HG02884 (cell line): Measurements from ENCODE around the gene NFIL3.

Source experiments
- ATAC-seq: cut with Tn5 transposase; IDR thresholded peaks from one replicate; pipeline ENCODE4 v1.9.1; 2021; ENCODE audit warnings: mild to moderate bottlenecking, moderate library complexity; ENCODE audit not compliant: unreplicated experiment

The NFIL3 gene

DNA sequence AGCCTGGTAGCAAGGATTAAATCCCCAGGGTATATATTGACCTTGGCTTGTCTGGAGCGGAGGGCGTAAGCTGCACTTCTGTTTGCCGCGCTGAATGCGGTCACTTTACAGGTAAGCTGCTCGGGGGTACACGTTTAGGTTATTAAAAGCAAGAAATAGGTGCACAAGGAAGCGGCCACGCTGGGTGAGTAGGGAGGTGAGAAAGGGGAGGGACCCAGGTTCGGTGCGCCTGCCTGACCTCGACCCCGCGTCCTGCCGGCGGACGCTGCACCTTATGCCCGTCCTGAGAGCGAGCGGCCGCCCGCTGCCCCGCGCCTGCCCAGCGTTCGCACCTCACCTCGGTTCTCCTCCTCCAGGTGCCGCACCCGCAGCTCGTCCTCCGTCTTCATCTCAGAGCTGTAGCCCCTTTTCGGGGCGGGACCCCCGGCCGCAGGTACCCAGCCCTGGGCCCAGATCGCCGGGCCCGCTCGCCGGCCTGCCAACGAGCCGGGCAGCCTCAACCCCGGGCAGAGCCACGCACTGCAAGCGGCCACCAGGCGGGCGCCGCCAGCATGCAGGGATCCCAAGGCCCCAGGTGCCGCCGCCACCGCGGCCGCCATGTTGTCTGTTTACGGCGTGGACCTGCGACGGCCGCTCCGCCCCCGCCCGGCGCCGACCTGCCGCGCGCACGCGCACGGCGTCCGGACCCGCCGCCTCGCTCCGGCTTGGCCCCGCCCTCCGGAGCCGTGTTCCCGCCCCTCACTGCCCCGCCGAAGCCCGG lies 62.2 kb downstream of the NFIL3 start, which contains the start of gene AUH:
Gene AUH, minus strand, starts transcription at position 628 of the 760 bp plus-strand sequence. Its CDS starts 29 bp downstream, at position 599.
- ATAC-seq: peak; percentile 76

DNA sequence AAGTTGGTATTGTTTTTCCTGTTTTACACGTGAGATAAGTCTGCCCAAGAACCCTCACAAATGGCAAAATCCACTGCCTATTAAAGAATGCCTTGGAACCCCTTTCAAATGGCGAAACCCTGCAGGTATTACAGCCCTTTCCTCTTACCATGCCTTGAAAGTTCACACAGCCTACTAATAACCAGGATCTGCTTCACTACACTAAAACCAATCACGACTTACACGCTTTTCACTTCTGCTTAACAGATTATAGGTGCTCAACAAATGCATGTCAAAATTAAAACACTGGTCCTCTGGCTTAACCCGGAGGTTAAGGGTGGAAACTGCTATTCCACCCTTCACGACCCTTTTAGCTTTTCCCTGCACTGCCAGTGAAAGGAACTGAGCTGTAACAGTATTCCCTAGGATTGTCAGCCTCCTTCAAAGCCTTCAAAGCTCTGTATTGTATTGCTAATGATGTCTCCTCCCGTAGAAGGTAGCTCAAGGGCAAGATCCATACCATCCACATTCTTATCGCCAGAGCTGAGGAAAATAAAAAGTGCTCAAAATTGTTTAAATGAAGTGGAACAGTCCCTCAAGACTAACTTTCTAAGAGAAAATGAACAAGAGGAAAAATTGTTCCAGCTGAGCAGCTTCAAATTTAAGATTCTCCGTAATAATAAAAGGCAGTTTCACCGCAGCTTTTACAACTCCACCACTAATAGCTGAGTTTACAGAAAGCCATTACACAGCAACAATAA lies 62.9 kb downstream of the NFIL3 start:
- ATAC-seq: no peak

DNA sequence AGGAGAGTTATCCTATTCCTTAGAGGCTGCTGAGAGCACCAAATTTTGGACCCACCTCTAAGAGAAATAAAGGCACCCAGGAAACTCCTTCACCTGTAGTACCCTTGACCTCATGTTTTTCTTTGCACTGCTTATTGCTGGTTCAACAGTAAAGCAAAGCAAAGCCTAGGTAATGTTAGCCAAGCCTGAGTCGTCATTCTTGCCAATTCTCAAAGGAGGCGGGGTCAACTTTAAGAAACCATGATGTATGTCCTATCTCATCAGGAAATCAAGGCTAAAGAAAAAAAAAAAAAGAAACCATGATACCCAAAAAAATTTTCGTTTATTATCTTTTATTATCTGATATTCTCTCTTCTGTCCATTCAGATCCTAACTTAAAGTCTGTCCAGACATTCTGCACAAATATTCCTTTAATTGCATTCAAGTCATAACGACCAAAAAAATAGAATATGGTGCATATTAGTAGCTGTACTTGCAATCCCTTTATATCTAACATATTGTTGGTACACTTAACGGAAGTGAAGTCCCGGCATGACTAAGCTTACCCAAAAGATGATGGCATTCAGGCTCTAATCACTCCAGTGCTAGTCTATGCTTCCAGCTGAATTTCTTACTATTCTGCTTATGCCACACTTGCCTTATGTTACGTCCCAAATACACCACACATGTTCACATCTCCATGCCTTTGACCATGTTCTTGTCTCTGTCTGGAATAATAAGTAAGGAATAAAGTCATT lies 63.7 kb downstream of the NFIL3 start:
- no peak for ATAC-seq

DNA sequence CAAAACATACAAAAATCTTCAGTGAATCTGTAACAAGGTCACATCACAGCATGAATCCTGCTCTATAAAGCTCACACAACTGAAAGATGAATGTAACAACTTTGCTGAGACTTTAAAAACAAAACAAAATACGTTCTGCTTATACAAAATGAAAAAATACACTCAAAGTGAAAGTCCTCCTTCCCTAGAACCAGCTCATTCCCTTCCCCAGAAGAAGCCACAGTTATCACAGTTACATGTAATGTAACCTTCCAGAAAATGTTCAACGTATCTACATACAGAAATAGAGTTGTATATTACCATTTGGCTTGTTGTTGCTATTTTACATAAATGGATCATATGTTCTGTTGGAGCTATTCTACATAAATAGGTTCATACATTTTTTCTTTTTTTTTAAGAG lies 64.5 kb downstream of the NFIL3 start:
- ATAC-seq: no peak
